ENCODE results near the gene SETBP1. TPM values are rescaled to one million over a fixed set of nuclear protein-coding genes. Genes with fewer than 3 reads are reported as not detected.

Gene SETBP1
- total RNA-seq, 1 donor: 2.6 TPM

- no peak for DNase-seq (ENCODE audit: low read depth)
- no peak overlapping the region for H3K4me3 ChIP-seq (ENCODE audit: low read depth, low read length)
- TF ChIP-seq CTCF (IDR thresholded peaks at IDR 0.05; ENCODE audit: insufficient read depth, low read depth, low read length): no peak
Measured at GRCh38 chr18:44897816-44898215, 217.1 kb downstream of the SETBP1 start.

- no peak for DNase-seq (ENCODE audit: low read depth)
- TF ChIP-seq CTCF (IDR thresholded peaks at IDR 0.05; ENCODE audit: insufficient read depth, low read depth, low read length): no peak
- H3K4me3 ChIP-seq (ENCODE audit: low read depth, low read length): no peak overlapping the region
Measured at GRCh38 chr18:44898498-44898897, 217.8 kb downstream of the SETBP1 start.

GRCh38 chr18:44899832-44900231 lies 219.1 kb downstream of the SETBP1 start:
- no peak overlapping the region for H3K4me3 ChIP-seq (ENCODE audit: low read depth, low read length)
- no peak for DNase-seq (ENCODE audit: low read depth)
- TF ChIP-seq CTCF (IDR thresholded peaks at IDR 0.05; ENCODE audit: insufficient read depth, low read depth, low read length): no peak

GRCh38 chr18:44900627-44901026 lies 219.9 kb downstream of the SETBP1 start:
- DNase-seq (ENCODE audit: low read depth): no peak
- no peak for TF ChIP-seq CTCF (IDR thresholded peaks at IDR 0.05; ENCODE audit: insufficient read depth, low read depth, low read length)
- no peak overlapping the region for H3K4me3 ChIP-seq (ENCODE audit: low read depth, low read length)

- no peak overlapping the region for H3K4me3 ChIP-seq (ENCODE audit: low read depth, low read length)
- peak; percentile 45 for TF ChIP-seq CTCF (IDR thresholded peaks at IDR 0.05; ENCODE audit: insufficient read depth, low read depth, low read length)
- DNase-seq (ENCODE audit: low read depth): no peak
Measured at GRCh38 chr18:44901283-44901682, 220.6 kb downstream of the SETBP1 start.

GRCh38 chr18:44903327-44903726 lies 222.6 kb downstream of the SETBP1 start:
- no peak for TF ChIP-seq CTCF (IDR thresholded peaks at IDR 0.05; ENCODE audit: insufficient read depth, low read depth, low read length)
- no peak for DNase-seq (ENCODE audit: low read depth)
- no peak overlapping the region for H3K4me3 ChIP-seq (ENCODE audit: low read depth, low read length)

GRCh38 chr18:44904768-44905167 lies 224.1 kb downstream of the SETBP1 start:
- H3K4me3 ChIP-seq (ENCODE audit: low read depth, low read length): no peak overlapping the region
- TF ChIP-seq CTCF (IDR thresholded peaks at IDR 0.05; ENCODE audit: insufficient read depth, low read depth, low read length): no peak
- no peak for DNase-seq (ENCODE audit: low read depth)
